ENCODE results near the gene TRAPPC8.
"Not testable (repeated sequence)": the region's sequence is repeated elsewhere in the genome, so short reads cannot be mapped to it uniquely, and the experiment has no call there.

Gene TRAPPC8

DNA sequence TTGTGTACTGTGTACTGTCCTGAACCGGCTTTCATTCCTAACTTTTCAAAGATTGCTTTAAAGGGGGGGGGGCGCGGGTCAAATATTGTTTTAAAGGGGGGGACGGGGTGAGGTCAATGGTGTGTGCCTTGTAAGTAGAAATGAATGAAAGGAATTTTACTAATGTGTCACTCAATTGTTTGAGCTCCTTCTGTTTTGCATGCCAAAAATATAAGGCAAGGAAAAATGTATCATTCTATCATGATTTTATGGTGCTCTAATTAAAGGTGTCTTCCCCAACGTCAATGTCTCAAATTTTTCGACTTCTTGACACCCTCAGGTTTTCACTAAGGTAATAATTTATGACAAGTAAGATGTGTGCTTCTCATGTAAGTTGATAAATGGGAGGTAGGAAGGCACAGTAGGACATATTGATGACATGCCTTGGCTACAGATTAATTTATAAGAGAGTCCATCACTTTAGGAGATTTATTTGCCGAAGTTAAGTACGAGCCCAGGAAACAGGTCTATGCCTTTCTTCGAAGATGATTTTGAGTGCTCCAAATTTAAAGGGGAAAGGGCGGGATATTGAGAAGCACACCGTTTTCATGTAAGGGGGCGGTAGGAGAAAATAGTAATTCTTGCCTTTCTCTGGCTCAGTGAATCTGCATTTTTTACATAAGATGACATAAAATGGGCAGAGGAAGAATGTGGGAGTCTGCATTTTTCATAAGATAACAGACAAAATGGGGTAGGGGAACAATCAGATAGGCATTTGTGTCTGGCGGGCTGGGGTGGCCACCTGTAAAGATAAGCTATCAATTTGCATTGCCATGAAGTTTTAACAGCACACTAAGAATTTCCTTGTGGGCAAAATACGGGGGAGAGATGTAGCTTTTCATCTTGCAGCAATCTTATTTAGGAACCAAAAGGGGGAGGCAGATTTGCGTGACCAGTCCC, 1.2 kb upstream of the TRAPPC8 start:
- DNase-seq: peak in 1 of 2 donors; percentile 15
- peaks cover 12% of the 10 kb centered on the region for H3K79me2 ChIP-seq (ENCODE audit: control insufficient read depth, insufficient read depth, low read length, poor library complexity)
- H3K4me2 ChIP-seq (ENCODE audit: low read length): peak overlapping the region; percentile 98
- no CpG with 5 or more reads among the region's 15 CpGs for WGBS (ENCODE audit: extremely low coverage, insufficient coverage, insufficient read length)
- H3K4me1 ChIP-seq (ENCODE audit: control insufficient read depth in 1 of 2, insufficient read depth in 2 of 2, low read length in 2 of 2): peaks cover 0 to 3% of the 10 kb centered on the region in 2 experiments
- no peak overlapping the region for H4K91ac ChIP-seq (ENCODE audit: low read depth, low read length)
- H3K79me1 ChIP-seq (ENCODE audit: low read length): peaks cover 7% of the 10 kb centered on the region
- H2BK12ac ChIP-seq (ENCODE audit: low read length): no peak overlapping the region
- no peaks in the 10 kb centered on the region for H3K36me3 ChIP-seq (ENCODE audit: control insufficient read depth in 1 of 2, insufficient read depth in 2 of 2, low read length in 2 of 2)
- no peak overlapping the region for H2BK120ac ChIP-seq (ENCODE audit: insufficient read depth, low read length, poor library complexity)
- no peak overlapping the region for H3K23ac ChIP-seq (ENCODE audit: low read length)
- H3K4me3 ChIP-seq (ENCODE audit: low read depth, low read length): peak overlapping the region; percentile 76
- peak overlapping the region; percentile 9 for H3K27ac ChIP-seq (ENCODE audit: low read depth, low read length)
- H3K9ac ChIP-seq (ENCODE audit: low read length): no peak overlapping the region
- H4K8ac ChIP-seq (ENCODE audit: low read depth, low read length): no peak overlapping the region
- H3K14ac ChIP-seq (ENCODE audit: low read length): no peak overlapping the region
- no peak overlapping the region for H3K4ac ChIP-seq (ENCODE audit: low read depth, low read length)
- H4K12ac ChIP-seq (ENCODE audit: low read depth, low read length): no peak overlapping the region
- no peak overlapping the region for H2BK5ac ChIP-seq (ENCODE audit: low read depth, low read length, poor library complexity)
- no peak overlapping the region for H2AK5ac ChIP-seq (ENCODE audit: low read length)
- H3K27me3 ChIP-seq (ENCODE audit: insufficient read depth, low read length): no peaks in the 10 kb centered on the region
- peak overlapping the region; percentile 7 for H2AFZ ChIP-seq (ENCODE audit: insufficient read depth, low read length, poor library complexity)
- no peaks in the 10 kb centered on the region for H3K9me3 ChIP-seq (ENCODE audit: insufficient read depth, low read depth, low read length)
- H3K18ac ChIP-seq (ENCODE audit: low read length): no peak overlapping the region

DNA sequence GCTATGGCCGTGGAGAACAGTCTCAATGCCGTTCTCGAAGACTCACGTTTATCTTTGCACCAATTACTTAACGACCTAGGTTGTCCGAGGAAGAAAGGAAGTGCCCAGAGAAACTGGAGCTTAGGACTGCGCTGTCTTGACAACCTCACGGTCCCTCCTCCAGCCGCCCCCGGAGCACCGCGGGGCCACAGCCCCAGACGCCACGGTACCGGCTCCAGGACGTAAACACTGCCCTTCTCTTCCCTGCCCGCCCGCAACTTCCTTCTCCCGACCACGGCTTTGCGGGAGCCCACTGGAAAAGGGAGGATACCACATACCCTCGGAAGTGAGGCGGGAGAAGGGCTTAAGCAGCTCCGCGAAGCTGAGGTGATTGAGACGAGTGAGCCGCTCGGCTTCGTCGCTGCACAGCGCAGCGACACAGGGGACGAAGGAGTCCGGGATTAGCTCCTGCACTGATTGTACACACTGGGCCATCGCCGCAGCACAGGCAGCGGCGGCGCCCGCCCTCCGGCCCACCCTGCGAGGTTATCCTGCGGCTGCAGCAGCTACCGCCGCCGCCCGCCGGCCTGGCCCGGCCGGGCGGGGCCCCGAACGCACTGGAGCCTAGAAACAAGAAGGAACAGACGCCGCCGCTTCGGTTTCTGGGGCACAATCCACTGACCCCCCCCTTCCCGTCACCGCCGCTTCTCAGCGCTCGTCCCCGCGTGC, 483 bp downstream of the TRAPPC8 start:
- Histone ChIP-seq H2BK5ac (ENCODE audit: low read depth, low read length, poor library complexity) (peak overlapping the region; percentile 96), H2BK120ac (ENCODE audit: insufficient read depth, low read length, poor library complexity) (peak overlapping the region; percentile 85), H3K27me3 (ENCODE audit: insufficient read depth, low read length) (no peaks in the 10 kb centered on the region), H3K14ac (ENCODE audit: low read length) (peak overlapping the region; percentile 97), H3K4ac (ENCODE audit: low read depth, low read length) (peak overlapping the region; percentile 56), H2BK12ac (ENCODE audit: low read length) (no peak overlapping the region), H3K27ac (ENCODE audit: low read depth, low read length) (peak overlapping the region; percentile 94), H3K4me3 (ENCODE audit: low read depth, low read length) (peak overlapping the region; percentile 88), H3K18ac (ENCODE audit: low read length) (peak overlapping the region; percentile 97), H2AFZ (ENCODE audit: insufficient read depth, low read length, poor library complexity) (peak overlapping the region; percentile 86), H3K9ac (ENCODE audit: low read length) (peak overlapping the region; percentile 98), H3K4me2 (ENCODE audit: low read length) (peak overlapping the region; percentile 98), H3K36me3 (ENCODE audit: control insufficient read depth in 1 of 2, insufficient read depth in 2 of 2, low read length in 2 of 2) (peaks cover 0 to 3% of the 10 kb centered on the region in 2 experiments), H3K79me1 (ENCODE audit: low read length) (peaks cover 7% of the 10 kb centered on the region), H2AK5ac (ENCODE audit: low read length) (peak overlapping the region; percentile 20), H3K79me2 (ENCODE audit: control insufficient read depth, insufficient read depth, low read length, poor library complexity) (peaks cover 15% of the 10 kb centered on the region), H4K8ac (ENCODE audit: low read depth, low read length) (peak overlapping the region; percentile 98), H4K12ac (ENCODE audit: low read depth, low read length) (peak overlapping the region; percentile 84), H4K91ac (ENCODE audit: low read depth, low read length) (peak overlapping the region; percentile 92), H3K23ac (ENCODE audit: low read length) (peak overlapping the region; percentile 23), H3K4me1 (ENCODE audit: control insufficient read depth in 1 of 2, insufficient read depth in 2 of 2, low read length in 2 of 2) (no peaks in the 10 kb centered on the region), H3K9me3 (ENCODE audit: insufficient read depth, low read depth, low read length) (no peaks in the 10 kb centered on the region)
- WGBS (ENCODE audit: extremely low coverage, insufficient coverage, insufficient read length): no CpG with 5 or more reads among the region's 64 CpGs
- peak; percentile 28 to 56 for DNase-seq

GRCh38 chr18:31941010-31941809, 1.7 kb downstream of the TRAPPC8 start:
- no peaks in the 10 kb centered on the region for H3K4me1 ChIP-seq (ENCODE audit: control insufficient read depth in 1 of 2, insufficient read depth in 2 of 2, low read length in 2 of 2)
- H3K4me2 ChIP-seq (ENCODE audit: low read length): no peak overlapping the region
- H3K23ac ChIP-seq (ENCODE audit: low read length): no peak overlapping the region
- H4K12ac ChIP-seq (ENCODE audit: low read depth, low read length): no peak overlapping the region
- H3K36me3 ChIP-seq (ENCODE audit: control insufficient read depth in 1 of 2, insufficient read depth in 2 of 2, low read length in 2 of 2): peaks cover under 1 to 3% of the 10 kb centered on the region in 2 experiments
- H3K4me3 ChIP-seq (ENCODE audit: low read depth, low read length): no peak overlapping the region
- H3K79me2 ChIP-seq (ENCODE audit: control insufficient read depth, insufficient read depth, low read length, poor library complexity): peaks cover 15% of the 10 kb centered on the region
- H3K27me3 ChIP-seq (ENCODE audit: insufficient read depth, low read length): no peaks in the 10 kb centered on the region
- no peaks in the 10 kb centered on the region for H3K9me3 ChIP-seq (ENCODE audit: insufficient read depth, low read depth, low read length)
- H3K18ac ChIP-seq (ENCODE audit: low read length): no peak overlapping the region
- no CpG with 5 or more reads among the region's 24 CpGs for WGBS (ENCODE audit: extremely low coverage, insufficient coverage, insufficient read length)
- peak overlapping the region; percentile 67 for H3K4ac ChIP-seq (ENCODE audit: low read depth, low read length)
- H3K14ac ChIP-seq (ENCODE audit: low read length): no peak overlapping the region
- H2AFZ ChIP-seq (ENCODE audit: insufficient read depth, low read length, poor library complexity): no peak overlapping the region
- no peak overlapping the region for H2AK5ac ChIP-seq (ENCODE audit: low read length)
- no peak overlapping the region for H2BK12ac ChIP-seq (ENCODE audit: low read length)
- no peak overlapping the region for H2BK120ac ChIP-seq (ENCODE audit: insufficient read depth, low read length, poor library complexity)
- peaks cover 7% of the 10 kb centered on the region for H3K79me1 ChIP-seq (ENCODE audit: low read length)
- H3K9ac ChIP-seq (ENCODE audit: low read length): no peak overlapping the region
- no peak overlapping the region for H4K91ac ChIP-seq (ENCODE audit: low read depth, low read length)
- H3K27ac ChIP-seq (ENCODE audit: low read depth, low read length): no peak overlapping the region
- H2BK5ac ChIP-seq (ENCODE audit: low read depth, low read length, poor library complexity): no peak overlapping the region
- H4K8ac ChIP-seq (ENCODE audit: low read depth, low read length): no peak overlapping the region
- no peak for DNase-seq

- not testable (repeated sequence) for H2BK5ac ChIP-seq (ENCODE audit: low read depth, low read length, poor library complexity); H3K23ac ChIP-seq (ENCODE audit: low read length)
- no CpG with 5 or more reads among the region's 8 CpGs for WGBS (ENCODE audit: extremely low coverage, insufficient coverage, insufficient read length)
These were observed 8.2 kb downstream of the TRAPPC8 start for GRCh38 chr18:31934773-31935172.

More at GRCh38 chr18:31934773-31935172, 8.2 kb downstream of the TRAPPC8 start:
- H4K8ac ChIP-seq (ENCODE audit: low read depth, low read length); H3K9me3 ChIP-seq (ENCODE audit: insufficient read depth, low read depth, low read length); H3K18ac ChIP-seq (ENCODE audit: low read length); H3K4ac ChIP-seq (ENCODE audit: low read depth, low read length); H3K27ac ChIP-seq (ENCODE audit: low read depth, low read length); H2AK5ac ChIP-seq (ENCODE audit: low read length); DNase-seq; H2BK12ac ChIP-seq (ENCODE audit: low read length); H4K91ac ChIP-seq (ENCODE audit: low read depth, low read length); H3K14ac ChIP-seq (ENCODE audit: low read length); H2BK120ac ChIP-seq (ENCODE audit: insufficient read depth, low read length, poor library complexity); H3K27me3 ChIP-seq (ENCODE audit: insufficient read depth, low read length); H2AFZ ChIP-seq (ENCODE audit: insufficient read depth, low read length, poor library complexity); H3K9ac ChIP-seq (ENCODE audit: low read length); H3K79me1 ChIP-seq (ENCODE audit: low read length); H3K79me2 ChIP-seq (ENCODE audit: control insufficient read depth, insufficient read depth, low read length, poor library complexity); H3K4me1 ChIP-seq (ENCODE audit: control insufficient read depth in 1 of 2, insufficient read depth in 2 of 2, low read length in 2 of 2); H4K12ac ChIP-seq (ENCODE audit: low read depth, low read length); H3K4me3 ChIP-seq (ENCODE audit: low read depth, low read length); H3K4me2 ChIP-seq (ENCODE audit: low read length): not testable (repeated sequence)
- peaks cover 4 to 12% of the 10 kb centered on the region in 2 experiments for H3K36me3 ChIP-seq (ENCODE audit: control insufficient read depth in 1 of 2, insufficient read depth in 2 of 2, low read length in 2 of 2)
